CD4-positive, alpha-beta T cell treated with Interleukin-4 for 1 hour (primary cell): ENCODE measurements around the gene MYOCD.
"Not testable (repeated sequence)": the region's sequence is repeated elsewhere in the genome, so short reads cannot be mapped to it uniquely, and the experiment has no call there.

Experiments
- DNase-seq, 2 donors: peaks; one replicate each; pipeline ENCODE4 v3.0.0-alpha.2; 2020 to 2022

The MYOCD gene, protein sequence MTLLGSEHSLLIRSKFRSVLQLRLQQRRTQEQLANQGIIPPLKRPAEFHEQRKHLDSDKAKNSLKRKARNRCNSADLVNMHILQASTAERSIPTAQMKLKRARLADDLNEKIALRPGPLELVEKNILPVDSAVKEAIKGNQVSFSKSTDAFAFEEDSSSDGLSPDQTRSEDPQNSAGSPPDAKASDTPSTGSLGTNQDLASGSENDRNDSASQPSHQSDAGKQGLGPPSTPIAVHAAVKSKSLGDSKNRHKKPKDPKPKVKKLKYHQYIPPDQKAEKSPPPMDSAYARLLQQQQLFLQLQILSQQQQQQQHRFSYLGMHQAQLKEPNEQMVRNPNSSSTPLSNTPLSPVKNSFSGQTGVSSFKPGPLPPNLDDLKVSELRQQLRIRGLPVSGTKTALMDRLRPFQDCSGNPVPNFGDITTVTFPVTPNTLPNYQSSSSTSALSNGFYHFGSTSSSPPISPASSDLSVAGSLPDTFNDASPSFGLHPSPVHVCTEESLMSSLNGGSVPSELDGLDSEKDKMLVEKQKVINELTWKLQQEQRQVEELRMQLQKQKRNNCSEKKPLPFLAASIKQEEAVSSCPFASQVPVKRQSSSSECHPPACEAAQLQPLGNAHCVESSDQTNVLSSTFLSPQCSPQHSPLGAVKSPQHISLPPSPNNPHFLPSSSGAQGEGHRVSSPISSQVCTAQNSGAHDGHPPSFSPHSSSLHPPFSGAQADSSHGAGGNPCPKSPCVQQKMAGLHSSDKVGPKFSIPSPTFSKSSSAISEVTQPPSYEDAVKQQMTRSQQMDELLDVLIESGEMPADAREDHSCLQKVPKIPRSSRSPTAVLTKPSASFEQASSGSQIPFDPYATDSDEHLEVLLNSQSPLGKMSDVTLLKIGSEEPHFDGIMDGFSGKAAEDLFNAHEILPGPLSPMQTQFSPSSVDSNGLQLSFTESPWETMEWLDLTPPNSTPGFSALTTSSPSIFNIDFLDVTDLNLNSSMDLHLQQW

DNA sequence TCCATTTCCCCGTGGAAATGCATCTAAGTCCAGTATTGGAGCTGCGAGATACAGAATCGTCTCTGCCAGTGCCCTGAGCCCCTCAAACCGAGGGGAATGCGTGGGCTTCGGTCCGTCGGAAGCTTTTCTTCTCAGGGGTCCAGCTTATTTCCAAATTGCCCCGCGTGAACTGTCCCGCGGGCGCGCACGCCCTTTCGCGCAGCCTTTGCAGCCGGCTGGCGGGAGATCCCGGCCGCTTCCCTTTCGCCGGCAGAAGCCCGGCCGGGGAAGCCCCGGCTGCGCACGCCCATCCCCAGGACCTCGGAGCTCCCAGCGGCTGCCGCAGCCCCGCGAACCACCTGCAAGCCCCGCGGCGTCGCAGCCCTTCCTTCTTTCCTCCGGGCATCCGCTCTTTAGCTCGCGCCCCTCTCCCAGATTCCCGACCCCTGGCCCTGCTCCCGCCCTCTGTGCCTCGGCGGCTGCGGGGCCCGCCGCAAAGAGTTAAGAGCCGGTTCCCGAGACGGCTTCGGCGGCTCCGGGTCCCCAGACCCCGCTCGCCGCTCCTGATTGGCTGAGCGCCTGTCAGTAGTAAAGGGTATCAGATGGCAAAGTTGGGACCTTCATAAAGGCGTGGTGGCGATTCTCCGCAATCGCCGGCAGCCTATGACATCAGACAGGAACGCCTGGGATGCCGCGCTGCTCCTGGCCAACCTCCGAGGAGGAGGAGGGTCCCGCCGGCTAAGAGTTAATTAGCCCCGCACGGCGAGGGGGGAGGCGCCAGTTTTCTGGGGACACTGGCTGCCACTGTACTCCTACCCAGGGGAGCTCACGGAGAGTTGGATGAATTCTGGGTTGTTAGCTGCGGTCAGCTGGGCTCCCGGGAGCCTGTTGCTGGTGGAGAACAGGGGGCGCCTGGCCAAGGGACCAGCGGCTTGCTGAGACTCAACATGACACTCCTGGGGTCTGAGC is at the start of gene MYOCD:
MYOCD (plus strand) TSS at position 628 of the 948 bp plus-strand sequence; CDS start at position 927, 299 bp downstream.
- no peak for DNase-seq

- DNase-seq = no peak
Measured at GRCh38 chr17:12616161-12616560, 49.5 kb upstream of the MYOCD start.

DNA sequence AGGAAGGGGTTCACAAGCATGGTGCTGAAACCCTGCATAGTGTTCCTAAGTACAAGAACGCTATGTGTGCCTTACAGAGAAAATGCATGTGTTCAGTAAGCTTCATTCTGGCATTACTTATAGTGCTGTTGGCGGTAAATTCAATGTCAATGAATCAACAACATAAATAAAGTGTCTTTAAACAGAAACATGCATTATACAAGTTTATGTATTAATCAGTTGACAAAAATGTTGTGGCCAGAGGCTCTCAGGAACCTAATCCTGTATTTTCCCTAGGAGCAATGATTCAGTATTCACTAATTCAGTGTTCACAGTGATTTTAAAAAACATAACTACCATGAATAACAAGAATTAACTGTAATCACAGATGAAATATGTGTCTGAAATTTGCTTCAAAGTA is 47.1 kb upstream of the MYOCD start:
- DNase-seq = no peak

GRCh38 chr17:12619459-12620199 is 46.1 kb upstream of the MYOCD start:
- no peak for DNase-seq

GRCh38 chr17:12620200-12620720 is 45.4 kb upstream of the MYOCD start:
- no peak for DNase-seq

DNA sequence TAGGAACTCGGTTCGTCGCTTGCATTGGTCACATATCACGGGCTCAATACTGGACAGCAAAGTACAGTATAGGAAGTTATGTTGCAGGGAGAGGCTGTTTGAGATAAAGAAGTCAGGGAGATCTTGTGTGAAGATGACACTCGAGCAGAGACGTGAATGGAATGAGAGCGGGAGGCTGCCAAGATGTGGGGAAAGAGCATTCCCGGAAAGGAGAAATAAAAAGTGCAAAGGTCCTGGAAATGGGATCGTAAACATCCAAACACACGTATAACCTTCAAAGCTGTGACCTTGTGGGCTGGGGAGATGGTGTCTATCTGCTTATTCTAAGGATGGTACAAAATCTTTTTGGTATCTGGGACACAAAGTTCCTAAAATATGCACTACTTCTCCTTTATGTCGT is 43.0 kb upstream of the MYOCD start:
- DNase-seq = no peak

DNA sequence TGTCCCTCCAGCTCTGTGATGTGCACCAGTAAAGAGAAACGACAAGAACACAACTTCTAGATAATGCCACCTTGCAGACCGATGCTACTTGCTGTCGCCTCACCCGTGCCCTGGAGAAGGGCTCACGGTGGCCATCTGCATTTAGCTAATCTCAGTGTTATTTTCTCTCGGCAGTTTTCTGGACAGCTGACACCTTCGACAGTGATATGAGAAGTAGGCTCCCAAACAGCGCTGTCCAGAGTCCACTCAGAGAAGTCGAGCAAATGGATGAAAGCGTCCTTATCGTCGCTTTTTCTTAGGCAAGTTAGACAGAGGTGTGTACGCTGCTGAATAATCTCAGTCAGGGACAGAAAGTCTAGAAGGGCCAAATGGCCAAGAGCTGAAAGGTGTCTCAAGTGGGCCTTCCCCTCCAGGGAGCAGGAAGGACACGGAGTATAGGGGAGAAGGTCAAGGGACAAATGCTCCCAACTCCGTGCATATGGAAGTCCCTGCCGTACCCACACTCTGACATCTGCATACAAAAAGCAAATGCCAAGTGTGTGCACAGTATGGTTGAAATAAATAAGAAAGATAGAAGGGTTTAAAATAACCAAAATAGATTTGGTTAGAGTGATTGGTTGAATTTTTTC is 42.4 kb upstream of the MYOCD start:
- no peak for DNase-seq

DNA sequence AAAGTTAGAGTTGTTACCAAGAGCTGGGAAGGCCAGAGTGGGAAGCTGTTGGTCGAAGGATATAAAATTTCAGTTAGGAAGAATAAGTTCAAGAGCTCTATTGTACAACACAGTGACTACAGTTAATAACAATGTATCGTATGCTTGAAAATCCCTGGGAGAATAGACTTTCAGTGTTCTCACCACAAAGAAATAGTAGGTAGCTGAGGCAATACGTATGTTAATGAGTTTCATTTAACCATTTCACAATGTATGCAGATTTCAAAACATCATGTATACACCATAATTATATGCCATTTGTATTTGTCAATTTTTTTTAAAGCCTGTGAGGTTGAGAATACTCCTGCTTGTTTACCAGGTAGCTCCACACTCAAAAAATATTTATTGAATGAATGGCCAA is 41.5 kb upstream of the MYOCD start:
- DNase-seq = no peak

DNA sequence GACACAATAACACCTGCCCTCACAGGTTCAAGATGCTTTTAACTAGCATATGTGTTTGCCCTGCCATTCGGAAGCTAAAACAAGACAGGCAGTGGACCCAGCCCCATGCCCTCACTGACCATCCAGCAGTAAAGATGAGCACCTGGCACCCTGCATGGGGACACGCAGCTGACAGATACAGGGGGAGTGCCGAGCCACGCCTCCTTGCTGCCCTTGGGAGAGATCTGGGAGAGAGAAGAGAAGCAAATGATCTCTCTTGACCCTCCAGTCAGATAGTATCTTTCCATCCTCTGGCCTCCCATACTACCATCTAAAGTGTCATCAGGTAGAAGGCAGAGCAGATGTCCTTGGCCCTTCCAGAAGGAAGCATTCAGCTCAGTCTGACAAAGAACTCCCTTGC is 40.6 kb upstream of the MYOCD start:
- DNase-seq = no peak

DNA sequence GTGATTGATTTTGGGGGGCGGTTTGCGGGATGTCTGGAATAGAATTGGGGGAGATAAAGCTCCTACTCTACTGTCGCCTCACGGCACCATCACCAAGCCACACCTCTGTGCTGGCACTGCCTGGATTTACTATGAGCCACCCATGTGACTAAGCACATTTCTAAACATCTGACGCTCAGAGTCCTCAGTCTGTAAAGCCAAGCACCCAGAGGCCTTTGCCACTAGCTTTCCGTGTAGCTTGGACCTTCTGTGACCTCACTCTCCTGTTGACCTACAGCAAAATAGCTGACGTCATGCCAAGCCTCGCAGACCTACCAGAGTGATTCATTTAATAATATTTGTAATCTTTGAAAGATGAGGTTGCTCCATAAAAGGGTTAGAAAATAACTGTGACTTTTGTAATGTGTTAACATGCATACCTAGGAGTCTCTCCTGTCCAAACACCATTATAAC is 38.5 kb upstream of the MYOCD start:
- no peak for DNase-seq

GRCh38 chr17:12627781-12628451 is 37.8 kb upstream of the MYOCD start:
- DNase-seq = no peak

- no peak for DNase-seq
Measured at GRCh38 chr17:12631076-12631475, 34.6 kb upstream of the MYOCD start.

- no peak for DNase-seq
Measured at GRCh38 chr17:12632785-12633184, 32.9 kb upstream of the MYOCD start.

DNA sequence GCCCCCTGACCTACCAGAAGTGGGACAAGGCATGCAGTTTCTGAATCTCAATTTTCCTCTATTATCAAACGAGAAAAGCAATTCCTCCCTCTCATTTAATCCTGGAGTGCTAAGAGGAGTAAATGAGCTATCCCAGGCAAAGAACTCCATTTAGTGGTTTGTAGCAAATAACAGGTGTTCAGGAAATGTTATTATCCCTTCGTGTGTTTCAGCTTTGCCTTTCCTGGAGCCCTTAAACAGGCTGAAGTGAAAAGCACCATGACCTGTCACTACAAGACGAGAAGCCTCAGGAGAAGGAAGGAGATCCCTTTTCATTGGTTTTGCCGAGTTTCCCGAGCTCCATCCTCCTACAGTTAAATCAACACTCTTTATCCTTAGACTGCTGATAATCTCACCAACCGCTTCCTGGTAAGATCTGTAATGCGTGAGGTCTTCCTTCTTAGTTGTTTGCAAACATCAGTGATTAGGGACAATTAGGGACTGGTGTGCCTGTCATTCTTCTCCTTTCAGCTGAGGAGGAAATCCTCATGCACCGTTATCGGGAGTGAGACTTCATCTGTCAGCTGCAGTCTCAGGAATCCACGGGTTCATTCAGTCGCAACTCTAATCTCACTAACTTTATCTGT is 30.8 kb upstream of the MYOCD start:
- no peak for DNase-seq

DNA sequence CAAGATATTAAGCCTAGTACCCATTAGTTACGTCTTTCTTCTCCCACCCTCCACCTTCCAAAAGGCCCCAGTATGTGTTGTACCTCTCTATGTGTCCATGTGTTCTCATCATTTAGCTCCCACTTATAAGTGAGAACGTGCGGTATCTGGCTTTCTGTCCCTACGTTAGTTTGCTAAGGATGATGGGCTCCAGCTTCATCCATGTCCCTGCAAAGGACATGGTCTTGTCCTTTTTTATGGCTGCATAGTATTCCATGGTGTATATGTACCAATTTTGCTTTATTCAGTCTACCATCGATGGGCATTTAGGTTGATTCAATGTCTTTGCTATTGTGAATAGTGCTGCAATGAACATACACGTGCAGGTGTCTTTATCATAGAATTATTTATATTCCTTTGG is 29.7 kb upstream of the MYOCD start:
- not testable (repeated sequence) for DNase-seq

DNA sequence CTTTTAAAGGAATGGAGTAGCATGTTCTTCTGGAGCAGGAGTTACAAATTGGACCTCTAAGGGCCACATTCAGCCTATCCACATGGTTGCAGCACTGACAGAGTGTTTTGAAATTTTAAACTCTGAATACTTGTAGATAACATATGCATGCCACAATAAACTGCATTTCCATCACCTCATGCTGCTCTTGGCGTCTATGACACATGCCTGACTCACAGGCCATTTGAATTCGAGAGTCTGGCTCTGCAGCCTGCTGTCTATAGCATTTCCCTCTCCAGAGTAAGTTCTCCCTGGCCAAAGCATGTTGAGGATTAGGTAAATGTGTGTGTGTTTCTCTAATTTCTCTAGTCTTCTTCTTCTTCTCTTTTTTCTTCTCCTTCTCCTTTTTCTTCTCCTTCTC is 28.7 kb upstream of the MYOCD start:
- no peak for DNase-seq

DNA sequence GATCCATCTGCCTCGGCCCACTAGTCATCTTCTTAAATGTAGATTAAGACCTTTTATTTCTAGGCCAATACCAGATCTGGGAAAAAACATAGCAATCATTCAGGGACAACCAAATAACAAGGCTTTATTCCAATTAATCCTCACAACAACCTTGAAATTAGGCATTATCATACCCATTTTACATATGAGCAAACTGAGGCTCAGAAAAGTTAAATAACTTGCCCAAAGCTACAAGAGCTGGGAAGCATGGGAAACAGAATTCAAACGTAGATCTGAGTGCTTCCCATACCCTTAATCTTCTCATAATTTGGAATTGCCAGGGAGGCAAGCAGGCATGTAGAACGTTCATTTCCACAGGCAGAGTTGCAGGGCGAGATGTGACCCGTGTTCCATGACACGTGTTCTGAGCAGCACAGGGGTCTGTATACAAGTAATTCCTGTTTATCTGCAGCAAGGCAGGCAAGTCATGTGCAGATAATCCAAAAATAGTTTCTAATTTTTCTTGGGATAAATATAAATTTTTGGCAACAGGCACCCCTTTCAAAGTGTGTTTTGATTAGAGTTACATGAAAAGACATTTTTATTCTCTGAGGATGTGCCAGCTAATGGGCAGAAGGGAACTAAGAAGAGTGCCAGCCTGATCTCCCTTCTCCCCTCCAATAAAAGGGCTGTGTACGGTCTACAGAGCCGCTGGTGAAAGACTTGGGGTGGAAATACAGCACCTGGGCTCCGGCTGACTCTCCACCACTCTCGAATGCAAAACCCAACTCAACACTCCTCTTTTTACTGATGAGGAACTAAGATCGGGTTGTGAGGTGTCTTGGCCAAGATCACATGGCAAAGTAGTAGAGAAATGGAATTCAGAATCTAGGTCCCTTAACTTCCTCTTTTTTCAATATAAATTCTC is 27.7 kb upstream of the MYOCD start:
- DNase-seq = no peak

DNA sequence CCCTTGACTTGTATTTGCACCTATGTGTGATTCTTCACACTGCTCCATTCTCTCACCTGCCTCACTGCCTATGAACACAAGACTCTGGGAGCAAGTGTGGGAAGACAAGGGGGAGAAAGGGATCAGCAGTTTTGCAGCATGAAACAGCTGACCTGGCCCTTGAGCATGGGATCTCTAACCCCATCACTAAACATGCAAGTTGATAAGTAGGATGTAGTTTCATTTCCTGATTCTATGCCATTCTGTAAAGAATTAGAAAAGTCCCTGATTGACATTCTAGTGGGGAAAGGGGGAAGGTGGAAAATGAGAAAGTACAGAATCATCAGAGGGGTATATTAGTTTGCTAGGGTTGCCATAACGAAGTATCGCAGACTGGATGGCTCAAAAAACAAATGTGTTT is 25.3 kb upstream of the MYOCD start:
- no peak for DNase-seq

DNA sequence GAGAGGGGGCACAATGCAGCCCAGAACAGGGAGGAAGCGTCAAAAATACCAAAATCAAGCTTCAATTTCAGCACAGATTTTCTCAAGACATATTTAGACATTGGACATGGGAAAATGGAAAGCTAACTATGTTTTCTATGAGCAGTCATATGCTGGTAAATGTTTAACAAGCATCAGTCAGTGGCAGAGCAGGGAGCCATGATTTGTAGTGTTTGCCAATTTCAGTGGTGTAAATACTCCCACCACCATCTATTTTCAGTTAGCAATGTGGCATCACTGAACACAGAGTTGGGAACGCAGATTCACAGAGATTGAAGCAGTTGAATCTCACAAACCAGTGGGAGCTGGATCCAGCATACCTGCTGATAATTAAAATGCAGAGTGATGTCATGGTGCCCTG is 24.6 kb upstream of the MYOCD start:
- DNase-seq = no peak
